ENCODE data around the gene PLA2G4A.

PLA2G4A gene

GRCh38 chr1:186834399-186834958 lies 5.7 kb downstream of the PLA2G4A start:
- DNase-seq = no peak

- DNase-seq = no peak
These were observed 6.7 kb downstream of the PLA2G4A start for GRCh38 chr1:186835448-186835847.

- DNase-seq = no peak
These were observed 9.1 kb downstream of the PLA2G4A start for GRCh38 chr1:186837806-186838205.

- DNase-seq = no peak
These were observed 9.8 kb downstream of the PLA2G4A start for GRCh38 chr1:186838380-186839040.

- no peak for DNase-seq
These were observed 10.3 kb downstream of the PLA2G4A start for GRCh38 chr1:186839041-186839400.

GRCh38 chr1:186841599-186841998 lies 12.8 kb downstream of the PLA2G4A start:
- DNase-seq = no peak

- DNase-seq = no peak
These were observed 13.8 kb downstream of the PLA2G4A start for GRCh38 chr1:186842547-186842946.

- no peak for DNase-seq
These were observed 14.5 kb downstream of the PLA2G4A start for GRCh38 chr1:186843226-186843625.

- DNase-seq = no peak
These were observed 15.2 kb downstream of the PLA2G4A start for GRCh38 chr1:186843931-186844330.

- no peak for DNase-seq
These were observed 16.9 kb downstream of the PLA2G4A start for GRCh38 chr1:186845576-186846210.

- no peak for DNase-seq
These were observed 19.9 kb downstream of the PLA2G4A start for GRCh38 chr1:186848509-186849130.

GRCh38 chr1:186849271-186849671 lies 20.5 kb downstream of the PLA2G4A start:
- DNase-seq = no peak

- no peak for DNase-seq
These were observed 21.1 kb downstream of the PLA2G4A start for GRCh38 chr1:186849826-186850225.

GRCh38 chr1:186854102-186854501 lies 25.4 kb downstream of the PLA2G4A start:
- no peak for DNase-seq

- no peak for DNase-seq
These were observed 30.2 kb downstream of the PLA2G4A start for GRCh38 chr1:186858923-186859322.

- DNase-seq = no peak
These were observed 31.2 kb downstream of the PLA2G4A start for GRCh38 chr1:186859995-186860394.

- no peak for DNase-seq
These were observed 35.5 kb downstream of the PLA2G4A start for GRCh38 chr1:186864296-186864695.

- no peak for DNase-seq
These were observed 36.5 kb downstream of the PLA2G4A start for GRCh38 chr1:186865253-186865652.

- DNase-seq = no peak
These were observed 37.1 kb downstream of the PLA2G4A start for GRCh38 chr1:186865857-186866256.

- no peak for DNase-seq
These were observed 40.9 kb downstream of the PLA2G4A start for GRCh38 chr1:186869526-186870228.

- DNase-seq = no peak
These were observed 43.0 kb downstream of the PLA2G4A start for GRCh38 chr1:186871784-186872183.

- no peak for DNase-seq
These were observed 43.5 kb downstream of the PLA2G4A start for GRCh38 chr1:186872291-186872690.

GRCh38 chr1:186873687-186874086 lies 44.9 kb downstream of the PLA2G4A start:
- DNase-seq = no peak
